Endodermal cell (in vitro differentiated cells): Measurements from ENCODE around the gene CDH2. TPM values are rescaled to one million over a fixed set of nuclear protein-coding genes. Genes with fewer than 3 reads are reported as not detected.

ENCODE experiments used
- DNase-seq: peaks from one replicate; pipeline ENCODE4 v3.0.0-alpha.2; 2017
- H3K27ac ChIP-seq: 2 replicates; pipeline ENCODE4 v1.5.1; 2013; ENCODE audit warnings: mild to moderate bottlenecking, low read depth, low read length, moderate library complexity
- H3K27me3 ChIP-seq: 2 replicates; pipeline ENCODE4 v1.6.1; 2013; ENCODE audit warnings: mild to moderate bottlenecking, low read length, moderate library complexity; ENCODE audit not compliant: insufficient read depth, control insufficient read depth, poor library complexity, severe bottlenecking
- H3K36me3 ChIP-seq: 2 replicates; pipeline ENCODE4 v1.7.0; 2013; ENCODE audit warnings: mild to moderate bottlenecking, low read length, moderate library complexity; ENCODE audit not compliant: control insufficient read depth, insufficient read depth
- H3K4me1 ChIP-seq: one replicate; pipeline ENCODE4 v1.7.0; 2013; ENCODE audit warnings: low read length; ENCODE audit not compliant: control insufficient read depth, insufficient read depth
- H3K4me3 ChIP-seq: 2 replicates; pipeline ENCODE4 v1.5.1; 2013; ENCODE audit warnings: mild to moderate bottlenecking, low read length, moderate library complexity
- H3K9ac ChIP-seq: 2 replicates; pipeline ENCODE4 v1.6.1; 2013; ENCODE audit warnings: mild to moderate bottlenecking, low read length, moderate library complexity; ENCODE audit not compliant: poor library complexity, severe bottlenecking; ENCODE audit errors: extremely low read depth
- H3K9me3 ChIP-seq: 2 replicates; pipeline ENCODE4 v1.6.1; 2013; ENCODE audit warnings: mild to moderate bottlenecking, low read length, moderate library complexity; ENCODE audit not compliant: control insufficient read depth
- H3K27ac Mint-ChIP-seq: 2 replicates; pipeline ENCODE4 v1.8.0; 2020; ENCODE audit warnings: mixed read lengths
- H3K27me3 Mint-ChIP-seq: 2 replicates; pipeline ENCODE4 v1.8.0; 2021; ENCODE audit warnings: mild to moderate bottlenecking, mixed read lengths; ENCODE audit not compliant: insufficient read depth
- H3K36me3 Mint-ChIP-seq: 2 replicates; pipeline ENCODE4 v1.8.0; 2020; ENCODE audit warnings: low read depth, mixed read lengths
- H3K4me1 Mint-ChIP-seq: 2 replicates; pipeline ENCODE4 v1.8.0; 2020; ENCODE audit warnings: mixed read lengths
- H3K4me3 Mint-ChIP-seq: 2 replicates; pipeline ENCODE4 v1.8.0; 2020; ENCODE audit warnings: mild to moderate bottlenecking, moderate library complexity, mixed read lengths
- H3K9me3 Mint-ChIP-seq: 2 replicates; pipeline ENCODE4 v1.8.0; 2020; ENCODE audit warnings: mild to moderate bottlenecking, mixed read lengths
- CTCF ChIP-seq: fragments of 200-600 bp; sonication (generic); conservative IDR thresholded peaks from 2 replicates; pipeline ENCODE4 v1.5.0; 2021; ENCODE audit warnings: antibody characterized with exemption, mild to moderate bottlenecking
- WGBS, 2 experiments: methylation state at CpG; one replicate each; pipeline versions ENCODE4 v1.1.5 to v1.1.7; 2013; ENCODE audit warnings: missing lambda C conversion rate in 2 of 2, mixed read lengths in 1 of 2; ENCODE audit not compliant: insufficient coverage in 1 of 2, insufficient read length in 1 of 2; 5-methylcytosine and 5-hydroxymethylcytosine counted together
- total RNA-seq, 2 donors: library from RNA; stranded (reverse); fragmentation: NEBNext Ultra II Directional in 1 of 2; extraction: Animal tissue kit (Norgen Biotek cat#: 25700) in 1 of 2; gene quantifications; 2 replicates in 1 of 2; 3 replicates in 1 of 2; pipeline ENCODE4 v1.2.1, GENCODE V29; 2021

The CDH2 gene
- total RNA-seq, 2 donors from 2014 or later, result 486 to 572 TPM

- no peak overlapping the region for H3K4me3 Mint-ChIP-seq
- H3K36me3 Mint-ChIP-seq, result no peaks in the 10 kb centered on the region
- no peak overlapping the region for H3K27ac Mint-ChIP-seq
- Histone ChIP-seq H3K27me3 (no peaks in the 10 kb centered on the region), H3K36me3 (no peaks in the 10 kb centered on the region), H3K27ac (no peak overlapping the region), H3K4me1 (peaks cover 3% of the 10 kb centered on the region), H3K9ac (no peak overlapping the region), H3K4me3 (no peak overlapping the region), H3K9me3 (no peaks in the 10 kb centered on the region)
- WGBS, 2 experiments, result 96% methylated on average over 3 of the region's 5 CpGs; no CpG with 5 or more reads in 1 of the 2 experiments
- DNase-seq, result no peak
- H3K4me1 Mint-ChIP-seq, result peaks cover 15% of the 10 kb centered on the region
- no peaks in the 10 kb centered on the region for H3K27me3 Mint-ChIP-seq
- no peak for TF ChIP-seq CTCF
- H3K9me3 Mint-ChIP-seq, result no peaks in the 10 kb centered on the region
Measured at GRCh38 chr18:28198620-28199019, 21.7 kb upstream of the CDH2 start.

- H3K27ac Mint-ChIP-seq, result no peak overlapping the region
- no peak for DNase-seq
- H3K27me3 Mint-ChIP-seq, result no peaks in the 10 kb centered on the region
- WGBS, 2 experiments, result 78 to 94% methylated on average over 2 to 4 of the region's 6 CpGs
- peaks cover 15% of the 10 kb centered on the region for H3K4me1 Mint-ChIP-seq
- Histone ChIP-seq H3K4me3 (no peak overlapping the region), H3K4me1 (peaks cover 3% of the 10 kb centered on the region), H3K36me3 (no peaks in the 10 kb centered on the region), H3K27me3 (no peaks in the 10 kb centered on the region), H3K27ac (no peak overlapping the region), H3K9ac (no peak overlapping the region), H3K9me3 (peaks cover 17% of the 10 kb centered on the region)
- TF ChIP-seq CTCF, result no peak
- H3K4me3 Mint-ChIP-seq, result no peak overlapping the region
- peaks cover 10% of the 10 kb centered on the region for H3K36me3 Mint-ChIP-seq
- H3K9me3 Mint-ChIP-seq, result peaks cover 4% of the 10 kb centered on the region
Measured at GRCh38 chr18:28193177-28193778, 16.3 kb upstream of the CDH2 start.

GRCh38 chr18:28189400-28190239 lies 12.7 kb upstream of the CDH2 start:
- Histone ChIP-seq H3K9ac (no peak overlapping the region), H3K9me3 (peaks cover 17% of the 10 kb centered on the region), H3K36me3 (no peaks in the 10 kb centered on the region), H3K4me3 (no peak overlapping the region), H3K4me1 (peaks cover 7% of the 10 kb centered on the region), H3K27me3 (no peaks in the 10 kb centered on the region), H3K27ac (no peak overlapping the region)
- Mint-ChIP-seq H3K4me3 (no peak overlapping the region), H3K9me3 (peaks cover 4% of the 10 kb centered on the region), H3K4me1 (peaks cover 21% of the 10 kb centered on the region), H3K27me3 (no peaks in the 10 kb centered on the region), H3K36me3 (peaks cover 12% of the 10 kb centered on the region), H3K27ac (no peak overlapping the region)
- TF ChIP-seq CTCF, result peak; percentile 84
- WGBS, 2 experiments, result 74 to 100% methylated on average over 3 to 5 of the region's 5 CpGs
- peak; percentile 82 for DNase-seq
